K562 (cell line): ENCODE data around the gene RAG2. TPM values are rescaled to one million over a fixed set of nuclear protein-coding genes. Genes with fewer than 3 reads are reported as not detected.

Source experiments
- ARID1B ChIP-seq: fragments of 450-650 bp; IDR thresholded peaks from 2 replicates; pipeline ENCODE4 v1.6.1; 2016; ENCODE audit warnings: antibody characterized with exemption, mild to moderate bottlenecking, inconsistent platforms
- CTCFL ChIP-seq: IDR thresholded peaks from 2 replicates; pipeline ENCODE4 v1.6.1; 2011; ENCODE audit warnings: borderline replicate concordance, low read depth, mild to moderate bottlenecking, moderate library complexity, low read length; ENCODE audit not compliant: insufficient read depth, poor library complexity, severe bottlenecking
- HLTF ChIP-seq: fragments of 450-650 bp; IDR thresholded peaks from 2 replicates; pipeline ENCODE4 v1.6.1; 2016
- HMGN3 ChIP-seq: IDR thresholded peaks from 2 replicates; pipeline ENCODE4 v1.6.1; 2011; ENCODE audit warnings: borderline replicate concordance, low read depth, mild to moderate bottlenecking, mixed read lengths, low read length; ENCODE audit not compliant: insufficient read length; ENCODE audit errors: extremely low read depth
- KLF16 ChIP-seq: IDR thresholded peaks from 2 replicates; pipeline ENCODE4 v1.6.1; 2016; ENCODE audit warnings: antibody characterized with exemption
- ZBTB40 ChIP-seq, 2 experiments: fragments of 450-650 bp in 1 of 2; sonication (generic) in 1 of 2; formaldehyde crosslinking in 1 of 2; IDR thresholded peaks; 2 replicates each; pipeline versions ENCODE4 v1.7.1 to v1.9.0; 2016 to 2022; ENCODE audit warnings: inconsistent platforms in 1 of 2, mild to moderate bottlenecking in 1 of 2, missing genetic modification reagents in 1 of 2
- ZNF609 ChIP-seq: sonication (generic); formaldehyde crosslinking; IDR thresholded peaks from 2 replicates; pipeline ENCODE4 v1.8.1; 2023; ENCODE audit warnings: missing genetic modification reagents, mild to moderate bottlenecking, borderline replicate concordance
- polyA plus RNA-seq, 8 experiments: library from polyadenylated mRNA; depleted of rRNA in 4 of 8; stranded (reverse) in 5 of 8; unstranded in 3 of 8; fragments of >200 nt; fragmentation: Nextera tagmentation in 2 of 8; fragmentation: Illumina TruSeq in 1 of 8; extraction: Ambion mirVana in 2 of 8; extraction: Trizol in 1 of 8; gene quantifications; 2 replicates each; pipeline versions ENCODE4 v1.2.1 to v1.2.3, GENCODE V29; 2011 to 2014; ENCODE audit warnings: inconsistent platforms in 1 of 8, missing spikeins in 1 of 8
- total RNA-seq, 7 experiments: library from RNA; depleted of rRNA in 6 of 7; stranded (reverse); fragments of >200 nt in 6 of 7; fragmentation: Illumina TruSeq in 2 of 7; extraction: Trizol in 2 of 7; gene quantifications; 2 replicates each; pipeline versions ENCODE4 v1.2.1 to v1.2.3, GENCODE V29; 2011 to 2021; ENCODE audit warnings: low replicate concordance in 1 of 7

RAG2 gene
- total and polyA plus RNA-seq, 9 of the 15 experiments (the other 6 are each of a cell fraction or from before 2014, with no cell fraction given), result 0.06 to 2.7 (median 0.26) TPM; not detected in 3

GRCh38 chr11:36586543-36586942, 11.5 kb downstream of the RAG2 start (continued):
- TF ChIP-seq ZNF609 (CRISPR knock-in tag) (no peak), CTCFL (no peak), ARID1B (no peak), HLTF (no peak), KLF16 (no peak), ZBTB40 (IDR thresholded peaks at IDR 0.05) (no peak), ZBTB40 (CRISPR knock-in tag; IDR thresholded peaks at IDR 0.05) (no peak), HMGN3 (no peak)
